Transverse colon (tissue), 4 donors: ENCODE data around the gene SHC1. TPM values are rescaled to one million over a fixed set of nuclear protein-coding genes. Genes with fewer than 3 reads are reported as not detected.
"Not testable (repeated sequence)": the region's sequence is repeated elsewhere in the genome, so short reads cannot be mapped to it uniquely, and the experiment has no call there.

ENCODE experiments used
- DNase-seq: peaks from one replicate; pipeline ENCODE4 v3.0.0-alpha.2; 2019
- H3K27ac ChIP-seq, 4 donors: fragments of 200-600 bp; sonication (generic); 2 replicates each; pipeline ENCODE4 v1.5.1; 2016 to 2018; ENCODE audit warnings: inconsistent platforms in 4 of 4
- H3K27me3 ChIP-seq: fragments of 200-600 bp; sonication (generic); 2 replicates; pipeline ENCODE4 v1.5.1; 2017; ENCODE audit warnings: inconsistent platforms
- H3K36me3 ChIP-seq, 4 donors: fragments of 200-600 bp; sonication (generic); 2 replicates each; pipeline ENCODE4 v1.5.1; 2017 to 2019; ENCODE audit warnings: inconsistent platforms in 4 of 4
- H3K4me1 ChIP-seq, 4 donors: fragments of 200-600 bp; sonication (generic); 2 replicates each; pipeline ENCODE4 v1.5.1; 2017 to 2020; ENCODE audit warnings: inconsistent platforms in 4 of 4
- H3K4me3 ChIP-seq, 4 donors: fragments of 200-600 bp; sonication (generic); 1 replicate in 1 of 4; 2 replicates in 3 of 4; pipeline versions ENCODE4 v1.5.1 to v1.6.1; 2017 to 2019; ENCODE audit warnings: inconsistent platforms in 4 of 4
- H3K9me3 ChIP-seq, 2 donors: fragments of 200-600 bp; sonication (generic); 2 replicates each; pipeline ENCODE4 v1.5.1; 2017 to 2019; ENCODE audit warnings: inconsistent platforms in 2 of 2
- CTCF ChIP-seq, 5 experiments: fragments of 200-600 bp in 3 of 5; fragments of 450-650 bp in 2 of 5; sonication (generic) in 3 of 5; IDR thresholded peaks; 1 replicate in 2 of 5; 2 replicates in 3 of 5; pipeline ENCODE4 v1.5.1; 2016 to 2017; ENCODE audit warnings: antibody characterized with exemption in 5 of 5, inconsistent platforms in 3 of 5, mild to moderate bottlenecking in 2 of 5, moderate library complexity in 1 of 5
- EP300 ChIP-seq: sonication (generic); formaldehyde crosslinking; IDR thresholded peaks from one replicate; pipeline ENCODE4 v1.6.1; 2017; ENCODE audit warnings: antibody characterized with exemption, low read depth
- POLR2A ChIP-seq: fragments of 450-650 bp; IDR thresholded peaks from one replicate; pipeline ENCODE4 v1.6.1; 2016; ENCODE audit warnings: antibody characterized with exemption, mild to moderate bottlenecking, moderate library complexity
- POLR2AphosphoS5 ChIP-seq, 3 donors: sonication (generic); formaldehyde crosslinking; IDR thresholded peaks; one replicate each; pipeline ENCODE4 v1.6.1; 2016; ENCODE audit warnings: antibody characterized with exemption in 3 of 3
- WGBS, 2 donors: methylation state at CpG; one replicate each; pipeline ENCODE4 v1.1.5; 2018; ENCODE audit warnings: low coverage in 1 of 2; 5-methylcytosine and 5-hydroxymethylcytosine counted together
- in situ Hi-C, 4 donors: fragments of 200-750 bp; cut with MboI; loops; one replicate each; pipeline versions ENCODE4 v1.15.0 to v1.15.1; 2017; ENCODE audit warnings: low sequenced_read_pairs in 3 of 4, low pct_ligation_motif_present in 1 of 4, low pct_unique_long_range_greater_than_20kb in 1 of 4
- intact Hi-C: fragments of 100-400 bp; cut with DNase I; formaldehyde crosslinking; loops from one replicate; pipeline ENCODE4 v1.15.1; 2023; ENCODE audit warnings: low total_unique reads
- total RNA-seq, 4 donors: library from RNA; depleted of rRNA; stranded (reverse); fragments of >200 nt; gene quantifications; one replicate each; pipeline ENCODE4 v1.1.0, GENCODE V29; 2016

Gene SHC1
- total RNA-seq, 4 donors from 2014 or later, result 71.1 to 149 (median 92.0) TPM

GRCh38 chr1:154987326-154987725, 16.8 kb upstream of the SHC1 start:
- H3K36me3 ChIP-seq, result peaks cover 0 to 9% (median 0%) of the 10 kb centered on the region in 4 donors
- intact Hi-C loops, result no loop called here
- H3K4me3 ChIP-seq, result no peak overlapping the region
- H3K4me1 ChIP-seq, result peaks cover 12 to 26% (median 20%) of the 10 kb centered on the region in 4 donors
- no peak overlapping the region for H3K27ac ChIP-seq
- TF ChIP-seq EP300 (no peak), POLR2A (no peak), CTCF (IDR thresholded peaks at IDR 0.05) (no peak)
- in situ Hi-C loops, result no loop called here
- H3K9me3 ChIP-seq, result no peaks in the 10 kb centered on the region
- 53 to 79% methylated on average over 5 to 6 of the region's 6 CpGs for WGBS, 2 donors
- no peaks in the 10 kb centered on the region for H3K27me3 ChIP-seq
- no peak for DNase-seq

- WGBS, 2 donors, result 90 to 100% methylated on average over 1 to 4 of the region's 4 CpGs
- H3K9me3 ChIP-seq, intact Hi-C loops, H3K27me3 ChIP-seq, in situ Hi-C loops, H3K27ac ChIP-seq, DNase-seq, H3K36me3 ChIP-seq, H3K4me3 ChIP-seq: not testable (repeated sequence)
- H3K4me1 ChIP-seq, result peaks cover 13 to 29% (median 21%) of the 10 kb centered on the region in 4 donors
These were observed 16.2 kb upstream of the SHC1 start for GRCh38 chr1:154986736-154987135.

GRCh38 chr1:154983776-154984466, 13.4 kb upstream of the SHC1 start:
- 13 to 15% methylated on average over 15 to 17 of the region's 17 CpGs for WGBS, 2 donors
- Histone ChIP-seq H3K27me3 (no peaks in the 10 kb centered on the region), H3K4me3 (peak overlapping the region; percentile 20 to 95 (median 74)), H3K27ac (peak overlapping the region; percentile 77 to 89 (median 80)), H3K36me3 (peaks cover 0 to 9% (median 0%) of the 10 kb centered on the region in 4 donors), H3K9me3 (no peaks in the 10 kb centered on the region), H3K4me1 (peaks cover 13 to 21% (median 19%) of the 10 kb centered on the region in 4 donors)
- no peak for DNase-seq
- intact Hi-C loops (no loop called here), in situ Hi-C loops (no loop called here)
- TF ChIP-seq CTCF (IDR thresholded peaks at IDR 0.05), result no peak
- TF ChIP-seq POLR2AphosphoS5 (IDR thresholded peaks at IDR 0.05), result no peak
- no peak for TF ChIP-seq POLR2A
- TF ChIP-seq EP300, result no peak

- 0 to 1% methylated on average over 13 to 26 of the region's 26 CpGs for WGBS, 2 donors
- Histone ChIP-seq H3K27ac (peak within 1 kb of the TSS; percentile 77 to 89 (median 80)), H3K36me3 (peaks cover 0 to 13% (median 0%) of the 10 kb centered on the region in 4 donors), H3K9me3 (no peaks in the 10 kb centered on the region), H3K4me1 (peaks cover 13 to 21% (median 18%) of the 10 kb centered on the region in 4 donors), H3K27me3 (no peaks in the 10 kb centered on the region), H3K4me3 (peak within 1 kb of the TSS; percentile 20 to 95 (median 74))
- in situ Hi-C loops (no loop called here), intact Hi-C loops (no loop called here)
- DNase-seq, result peak; percentile 97
- TF ChIP-seq POLR2AphosphoS5 (IDR thresholded peaks at IDR 0.05), result peak; percentile 64 to 79 (median 74)
- peak; percentile 69 for TF ChIP-seq POLR2A
- no peak for TF ChIP-seq EP300
- no peak for TF ChIP-seq CTCF (IDR thresholded peaks at IDR 0.05)
These were observed 12.5 kb upstream of the SHC1 start, which contains the start of gene FLAD1 for GRCh38 chr1:154982897-154983648. Gene FLAD1, plus strand, starts transcription at chr1:154983344. Its CDS starts 351 bp downstream, at chr1:154983695.
